ENCODE results near the gene PRR19. TPM values are rescaled to one million over a fixed set of nuclear protein-coding genes. Genes with fewer than 3 reads are reported as not detected.

The PRR19 gene
- total RNA-seq, 1 experiment from 2014 or later = 0.93 TPM

GRCh38 chr19:42323852-42324654, 22.1 kb downstream of the PRR19 start:
- Histone ChIP-seq H3K27me3 (ENCODE audit: insufficient read depth, low read length) (no peaks in the 10 kb centered on the region), H3K9ac (ENCODE audit: low read length) (no peak overlapping the region), H3K36me3 (ENCODE audit: control insufficient read depth in 1 of 2, insufficient read depth in 2 of 2, low read length in 2 of 2) (no peaks in the 10 kb centered on the region), H3K4me3 (replicated peaks in 1 of 2; ENCODE audit: low read depth in 1 of 2, low read length in 2 of 2) (no peak overlapping the region), H3K4me2 (ENCODE audit: low read length) (no peak overlapping the region), H2AFZ (ENCODE audit: low read depth, low read length, poor library complexity, severe bottlenecking) (no peak overlapping the region), H4K20me1 (ENCODE audit: insufficient read depth) (no peaks in the 10 kb centered on the region), H3K9me3 (ENCODE audit: control insufficient read depth in 1 of 2, insufficient read depth in 1 of 2, low read depth in 1 of 2, low read length in 2 of 2) (no peaks in the 10 kb centered on the region), H3K27ac (ENCODE audit: low read depth, low read length) (no peak overlapping the region), H3K9me2 (ENCODE audit: insufficient read depth) (no peaks in the 10 kb centered on the region), H3K79me2 (ENCODE audit: insufficient read depth, low read length) (peaks cover 17% of the 10 kb centered on the region), H3K4me1 (ENCODE audit: control insufficient read depth in 1 of 2, insufficient read depth in 2 of 2, low read length in 2 of 2) (peaks cover 10 to 17% of the 10 kb centered on the region in 2 experiments)
- CTCF ChIA-PET = no interaction called here
- intact Hi-C loops (cut with micrococcal nuclease) = no loop called here
- BruUV-seq (replicated peaks) = no TSS peak
- no peak for DNase-seq (ENCODE audit: low read depth, low spot score)
- TF ChIP-seq, protein P1, sequence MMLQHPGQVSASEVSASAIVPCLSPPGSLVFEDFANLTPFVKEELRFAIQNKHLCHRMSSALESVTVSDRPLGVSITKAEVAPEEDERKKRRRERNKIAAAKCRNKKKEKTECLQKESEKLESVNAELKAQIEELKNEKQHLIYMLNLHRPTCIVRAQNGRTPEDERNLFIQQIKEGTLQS (IDR thresholded peaks at IDR 0.05) = no peak
- no peak for TF ChIP-seq YY1 (IDR thresholded peaks at IDR 0.05; ENCODE audit: extremely low read depth, insufficient replicate concordance, low read depth, low read length)
- TF ChIP-seq ZFX (IDR thresholded peaks at IDR 0.05) = no peak
- no peak for TF ChIP-seq CBX3 (IDR thresholded peaks at IDR 0.05; ENCODE audit: low read depth)
- TF ChIP-seq CEBPB (IDR thresholded peaks at IDR 0.05; ENCODE audit: low read depth) = no peak
- no peak for TF ChIP-seq JUND (IDR thresholded peaks at IDR 0.05)
- no peak for TF ChIP-seq RAD21 (IDR thresholded peaks at IDR 0.05; ENCODE audit: low read depth)
- TF ChIP-seq EZH2 (IDR thresholded peaks at IDR 0.05) = no peak
- TF ChIP-seq, protein P2, sequence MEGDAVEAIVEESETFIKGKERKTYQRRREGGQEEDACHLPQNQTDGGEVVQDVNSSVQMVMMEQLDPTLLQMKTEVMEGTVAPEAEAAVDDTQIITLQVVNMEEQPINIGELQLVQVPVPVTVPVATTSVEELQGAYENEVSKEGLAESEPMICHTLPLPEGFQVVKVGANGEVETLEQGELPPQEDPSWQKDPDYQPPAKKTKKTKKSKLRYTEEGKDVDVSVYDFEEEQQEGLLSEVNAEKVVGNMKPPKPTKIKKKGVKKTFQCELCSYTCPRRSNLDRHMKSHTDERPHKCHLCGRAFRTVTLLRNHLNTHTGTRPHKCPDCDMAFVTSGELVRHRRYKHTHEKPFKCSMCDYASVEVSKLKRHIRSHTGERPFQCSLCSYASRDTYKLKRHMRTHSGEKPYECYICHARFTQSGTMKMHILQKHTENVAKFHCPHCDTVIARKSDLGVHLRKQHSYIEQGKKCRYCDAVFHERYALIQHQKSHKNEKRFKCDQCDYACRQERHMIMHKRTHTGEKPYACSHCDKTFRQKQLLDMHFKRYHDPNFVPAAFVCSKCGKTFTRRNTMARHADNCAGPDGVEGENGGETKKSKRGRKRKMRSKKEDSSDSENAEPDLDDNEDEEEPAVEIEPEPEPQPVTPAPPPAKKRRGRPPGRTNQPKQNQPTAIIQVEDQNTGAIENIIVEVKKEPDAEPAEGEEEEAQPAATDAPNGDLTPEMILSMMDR (IDR thresholded peaks at IDR 0.05 in 2 of 3, conservative IDR thresholded peaks at IDR 0.05 in 1 of 3; ENCODE audit: borderline replicate concordance in 1 of 3, insufficient read depth in 1 of 3, low read depth in 2 of 3, low read length in 2 of 3) = no peak
- no peak for TF ChIP-seq SRF (IDR thresholded peaks at IDR 0.05; ENCODE audit: low read depth)
- TF ChIP-seq SIN3A (IDR thresholded peaks at IDR 0.05; ENCODE audit: low read depth) = no peak
- TF ChIP-seq ZBTB33 (IDR thresholded peaks at IDR 0.05; ENCODE audit: extremely low read depth, insufficient replicate concordance, low read length) = no peak
- TF ChIP-seq REST (IDR thresholded peaks at IDR 0.05; ENCODE audit: low read depth) = no peak
- no peak for TF ChIP-seq SP1 (IDR thresholded peaks at IDR 0.05; ENCODE audit: low read depth)
- no peak for ATAC-seq
- RAD21 ChIA-PET (ENCODE audit: low non-redundant PET in 1 of 2, low total read pairs in 2 of 2, uncharacterized antibody in 2 of 2, unreplicated experiment in 2 of 2) = no interaction called here
- POLR2A ChIA-PET = no interaction called here

All from HCT116 (cell line).